PC-3 (cell line): ENCODE results near the gene KRT7. TPM values are rescaled to one million over a fixed set of nuclear protein-coding genes. Genes with fewer than 3 reads are reported as not detected.
A peak's percentile ranks its signal among the peaks of the same experiment; 100 is the strongest.

Experiments
- ATAC-seq: fragments of 200-7000 bp; cut with Tn5 transposase; 2 replicates; pipeline ENCODE4 v1.9.1; 2020; ENCODE audit warnings: mild to moderate bottlenecking, moderate library complexity
- BruUV-seq: library from RNA; stranded (reverse); fragments of 400-500 nt; replicated peaks from 2 replicates; lab custom pipeline; 2021; lab: Mats Ljungman, UMichigan
- CTCF ChIA-PET: fragments of 300-600 bp; sonication (Branson Sonifier 250); formaldehyde crosslinking; loops from one replicate; lab custom pipeline; 2022; ENCODE audit warnings: antibody characterized with exemption; lab: Charles Lee
- POLR2A ChIA-PET: fragments of 300-600 bp; sonication (Branson Sonifier 250); formaldehyde crosslinking; loops from one replicate; lab custom pipeline; 2022; ENCODE audit warnings: antibody characterized with exemption; ENCODE audit not compliant: unreplicated experiment; lab: Charles Lee
- DNase-seq: peaks from one replicate; pipeline ENCODE4 v3.0.0-alpha.2; 2015
- H2AFZ ChIP-seq: fragments of 300-600 bp; sonication (generic); 2 replicates; pipeline ENCODE4 v1.6.0; 2016; ENCODE audit warnings: antibody characterized with exemption, low read length
- H3F3A ChIP-seq: fragments of 300-600 bp; sonication (generic); one replicate; pipeline ENCODE4 v1.6.0; 2017; ENCODE audit warnings: antibody characterized with exemption, low read length, control low read depth, mild to moderate bottlenecking; ENCODE audit not compliant: unreplicated experiment
- H3K27ac ChIP-seq: fragments of 300-600 bp; sonication (generic); 2 replicates; pipeline ENCODE4 v1.5.1; 2016; ENCODE audit warnings: mild to moderate bottlenecking, low read length
- H3K27me3 ChIP-seq: fragments of 300-600 bp; sonication (generic); 2 replicates; pipeline ENCODE4 v1.6.1; 2016; ENCODE audit warnings: low read length, mixed read lengths
- H3K36me3 ChIP-seq: fragments of 300-600 bp; sonication (generic); 2 replicates; pipeline ENCODE4 v1.6.1; 2016; ENCODE audit warnings: low read depth, mixed run types, low read length, mixed read lengths
- H3K4me1 ChIP-seq: fragments of 300-600 bp; sonication (generic); 2 replicates; pipeline ENCODE4 v1.5.1; 2016; ENCODE audit warnings: low read length; ENCODE audit not compliant: insufficient read depth
- H3K4me2 ChIP-seq: fragments of 300-600 bp; sonication (generic); 2 replicates; pipeline ENCODE4 v1.6.0; 2016; ENCODE audit warnings: low read length
- H3K4me3 ChIP-seq: fragments of 300-600 bp; sonication (generic); 2 replicates; pipeline ENCODE4 v1.5.1; 2016; ENCODE audit warnings: mild to moderate bottlenecking, low read length, mixed read lengths
- H3K79me2 ChIP-seq: fragments of 300-600 bp; sonication (generic); 2 replicates; pipeline ENCODE4 v1.6.1; 2017; ENCODE audit warnings: low read length, mixed read lengths
- H3K9ac ChIP-seq: fragments of 300-600 bp; sonication (generic); 2 replicates; pipeline ENCODE4 v1.6.0; 2016; ENCODE audit warnings: mild to moderate bottlenecking, low read length
- H3K9me2 ChIP-seq: fragments of 300-600 bp; sonication (generic); replicated peaks from 2 replicates; pipeline ENCODE4 v1.6.1; 2016; ENCODE audit warnings: mixed run types, low read length, mixed read lengths
- H3K9me3 ChIP-seq: fragments of 300-600 bp; sonication (generic); 2 replicates; pipeline ENCODE4 v1.6.1; 2016; ENCODE audit warnings: low read length, mixed read lengths
- H4K20me1 ChIP-seq: fragments of 300-600 bp; sonication (generic); 2 replicates; pipeline ENCODE4 v1.6.1; 2016; ENCODE audit warnings: low read length, mixed read lengths
- CTCF ChIP-seq: fragments of 300-600 bp; sonication (generic); conservative IDR thresholded peaks from 2 replicates; pipeline ENCODE4 v1.5.1; 2017; ENCODE audit warnings: antibody characterized with exemption, low read depth, mild to moderate bottlenecking, low read length
- EZH2 ChIP-seq: fragments of 300-600 bp; sonication (generic); IDR thresholded peaks from one replicate; pipeline ENCODE4 v1.6.1; 2017; ENCODE audit warnings: antibody characterized with exemption, mild to moderate bottlenecking, low read length; ENCODE audit not compliant: unreplicated experiment
- EZH2phosphoT487 ChIP-seq: fragments of 300-600 bp; sonication (generic); IDR thresholded peaks from 2 replicates; pipeline ENCODE4 v1.6.1; 2018; ENCODE audit warnings: mild to moderate bottlenecking, antibody characterized with exemption, low read length, borderline replicate concordance
- intact Hi-C: fragments of 100-400 bp; cut with micrococcal nuclease; formaldehyde crosslinking; loops from 2 replicates; pipeline ENCODE4 v1.9.0; 2023
- total RNA-seq: library from RNA; depleted of rRNA; stranded (reverse); fragments of >200 nt; gene quantifications from 2 replicates; pipeline ENCODE4 v1.2.3, GENCODE V29; 2014

The KRT7 gene
- total RNA-seq, 1 experiment from 2014 or later: 2,144 TPM

- ChIA-PET POLR2A (interaction anchor here (0.5 to 0.6 kb wide), 4 partner anchors 37 to 692 kb away, joined by 3 to 19 read pairs (median 4); no protein-coding TSS in a partner anchor), CTCF (interaction anchor here (0.6 kb wide), 3 partner anchors 17 to 1051 kb away, joined by 3 read pairs; no protein-coding TSS in a partner anchor)
- intact Hi-C loops: no loop called here
- Histone ChIP-seq H2AFZ (no peak overlapping the region), H3K4me3 (peak overlapping the region; percentile 78), H3K9ac (no peak overlapping the region), H4K20me1 (no peaks in the 10 kb centered on the region), H3K27me3 (no peaks in the 10 kb centered on the region), H3K4me1 (peaks cover 98% of the 10 kb centered on the region), H3K4me2 (peak overlapping the region; percentile 94), H3K79me2 (peaks cover 64% of the 10 kb centered on the region), H3K9me3 (no peaks in the 10 kb centered on the region), H3K9me2 (no peaks in the 10 kb centered on the region), H3K36me3 (peaks cover 12% of the 10 kb centered on the region; the same call in 1 of the 2 replicates), H3F3A (no peaks in the 10 kb centered on the region), H3K27ac (0 out of 2 replicates have a peak overlapping the region, but pooled peaks have one; percentile 23)
- no TSS peak for BruUV-seq
- no peak for TF ChIP-seq EZH2
- TF ChIP-seq CTCF: no peak
- TF ChIP-seq EZH2phosphoT487: no peak
- ATAC-seq (no peak), DNase-seq (peak; percentile 54)
These were observed 43.5 kb upstream of the KRT7 start for GRCh38 chr12:52189376-52190174.

GRCh38 chr12:52190860-52191729 lies 41.9 kb upstream of the KRT7 start:
- Histone ChIP-seq H3K9me3 (no peaks in the 10 kb centered on the region), H3F3A (no peaks in the 10 kb centered on the region), H3K4me2 (peak overlapping the region; percentile 94), H4K20me1 (no peaks in the 10 kb centered on the region), H3K4me3 (peak overlapping the region; percentile 78), H3K9ac (peak overlapping the region; percentile 68), H3K79me2 (peaks cover 50% of the 10 kb centered on the region), H3K4me1 (peaks cover 92% of the 10 kb centered on the region), H3K36me3 (peaks cover 5% of the 10 kb centered on the region; the same call in 1 of the 2 replicates), H2AFZ (no peak overlapping the region), H3K27ac (peak overlapping the region; percentile 69), H3K27me3 (no peaks in the 10 kb centered on the region), H3K9me2 (no peaks in the 10 kb centered on the region)
- ATAC-seq: peak; percentile 9
- TSS peak; percentile 60 for BruUV-seq
- TF ChIP-seq CTCF (no peak), EZH2 (no peak), EZH2phosphoT487 (no peak)
- intact Hi-C loops: no loop called here
- ChIA-PET CTCF (interaction anchor here (0.9 to 1.0 kb wide), 2 partner anchors 44 to 122 kb away, joined by 3 to 6 read pairs; no protein-coding TSS in a partner anchor), POLR2A (interaction anchor here (0.5 kb wide), 1 partner anchor 42 kb away, joined by 3 read pairs; no protein-coding TSS in a partner anchor)
- peak; percentile 51 for DNase-seq
